ENCODE measurements around the gene MICU1. TPM values are rescaled to one million over a fixed set of nuclear protein-coding genes. Genes with fewer than 3 reads are reported as not detected.
A peak's percentile ranks its signal among the peaks of the same experiment; 100 is the strongest.

MICU1 gene
- total RNA-seq, 1 donor from 2014 or later: 58.2 TPM

DNA sequence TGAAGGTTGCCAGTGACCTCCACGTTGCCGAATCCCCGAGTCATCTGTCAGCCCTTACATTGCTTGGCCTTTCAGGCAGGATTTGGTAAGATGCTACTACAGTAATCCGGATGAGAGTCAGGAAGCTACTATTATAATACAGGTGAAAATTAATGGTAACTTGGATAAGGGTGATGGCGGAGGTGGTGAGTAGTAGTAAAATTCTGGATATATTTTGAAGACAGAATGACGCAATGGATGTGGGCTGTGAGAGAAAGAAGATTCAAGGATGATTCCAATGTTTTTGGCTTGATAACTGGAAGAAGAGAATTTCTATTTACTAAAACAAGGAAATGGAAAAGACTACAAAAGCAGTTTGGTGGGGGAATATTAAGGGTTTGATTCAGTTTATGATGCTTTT is 269.8 kb downstream of the MICU1 start:
- peak overlapping the region; percentile 36 for H3K4me3 Mint-ChIP-seq
- H3K27ac Mint-ChIP-seq: peak overlapping the region; percentile 62
- H3K27me3 Mint-ChIP-seq (ENCODE audit: low read depth): no peaks in the 10 kb centered on the region
- H3K4me1 Mint-ChIP-seq: peaks cover 25% of the 10 kb centered on the region
- no peak for DNase-seq (ENCODE audit: low spot score in 2 of 2, unreplicated experiment in 2 of 2)
- TF ChIP-seq CTCF (IDR thresholded peaks at IDR 0.05; ENCODE audit: unreplicated experiment): no peak
- peaks cover 4% of the 10 kb centered on the region for H3K9me3 Mint-ChIP-seq
- H3K36me3 Mint-ChIP-seq: peaks cover 2% of the 10 kb centered on the region

DNA sequence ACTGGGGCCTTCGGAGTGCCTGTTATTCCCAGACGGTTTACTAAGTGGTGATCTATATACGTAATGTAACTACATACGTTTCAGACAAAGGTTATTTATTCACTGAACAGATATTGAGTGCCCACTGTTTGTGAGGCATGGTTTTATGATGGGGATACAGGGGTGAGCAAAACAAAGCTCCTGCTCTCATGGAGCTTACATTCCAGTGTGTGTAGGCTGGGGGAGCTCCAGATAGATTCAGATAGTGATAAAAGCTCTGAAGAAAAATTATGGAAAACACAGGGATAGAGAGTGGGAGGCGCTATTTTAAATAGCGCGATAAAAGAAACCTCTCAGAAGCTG is 270.7 kb downstream of the MICU1 start:
- Mint-ChIP-seq H3K9me3 (peaks cover 4% of the 10 kb centered on the region), H3K4me3 (peak overlapping the region; percentile 98), H3K4me1 (peaks cover 25% of the 10 kb centered on the region), H3K27ac (peak overlapping the region; percentile 99), H3K36me3 (peaks cover 2% of the 10 kb centered on the region), H3K27me3 (ENCODE audit: low read depth) (no peaks in the 10 kb centered on the region)
- TF ChIP-seq CTCF (IDR thresholded peaks at IDR 0.05; ENCODE audit: unreplicated experiment): no peak
- no peak for DNase-seq (ENCODE audit: low spot score in 2 of 2, unreplicated experiment in 2 of 2)

GRCh38 chr10:72354356-72355213 is 271.3 kb downstream of the MICU1 start, which contains the start of gene DNAJB12:
DNAJB12 (minus strand) TSS chr10:72354919; CDS start chr10:72354897, 22 bp downstream.
- H3K27ac Mint-ChIP-seq: peak within 1 kb of the TSS; percentile 99
- peaks cover 25% of the 10 kb centered on the region for H3K4me1 Mint-ChIP-seq
- DNase-seq (ENCODE audit: low spot score in 2 of 2, unreplicated experiment in 2 of 2): peak; percentile 78 to 92
- no peak for TF ChIP-seq CTCF (IDR thresholded peaks at IDR 0.05; ENCODE audit: unreplicated experiment)
- H3K4me3 Mint-ChIP-seq: peak within 1 kb of the TSS; percentile 98
- H3K27me3 Mint-ChIP-seq (ENCODE audit: low read depth): no peaks in the 10 kb centered on the region
- peaks cover 2% of the 10 kb centered on the region for H3K36me3 Mint-ChIP-seq
- H3K9me3 Mint-ChIP-seq: peaks cover 4% of the 10 kb centered on the region

GRCh38 chr10:72353965-72354355 is 271.9 kb downstream of the MICU1 start:
- H3K4me1 Mint-ChIP-seq: peaks cover 25% of the 10 kb centered on the region
- peak in 1 of 2 experiments; percentile 41 for DNase-seq (ENCODE audit: low spot score in 2 of 2, unreplicated experiment in 2 of 2)
- peak overlapping the region; percentile 98 for H3K4me3 Mint-ChIP-seq
- no peaks in the 10 kb centered on the region for H3K27me3 Mint-ChIP-seq (ENCODE audit: low read depth)
- H3K36me3 Mint-ChIP-seq: peaks cover 3% of the 10 kb centered on the region
- no peak for TF ChIP-seq CTCF (IDR thresholded peaks at IDR 0.05; ENCODE audit: unreplicated experiment)
- peaks cover 4% of the 10 kb centered on the region for H3K9me3 Mint-ChIP-seq
- H3K27ac Mint-ChIP-seq: peak overlapping the region; percentile 99

- no peak for TF ChIP-seq CTCF (IDR thresholded peaks at IDR 0.05; ENCODE audit: unreplicated experiment)
- Mint-ChIP-seq H3K4me1 (peaks cover 25% of the 10 kb centered on the region), H3K36me3 (peaks cover 8% of the 10 kb centered on the region), H3K27me3 (ENCODE audit: low read depth) (no peaks in the 10 kb centered on the region), H3K9me3 (peaks cover 4% of the 10 kb centered on the region), H3K27ac (peak overlapping the region; percentile 99), H3K4me3 (peak overlapping the region; percentile 98)
- DNase-seq (ENCODE audit: low spot score in 2 of 2, unreplicated experiment in 2 of 2): no peak
Observed at GRCh38 chr10:72353028-72353964, 272.6 kb downstream of the MICU1 start.

Data from mesothelial cell of epicardium (in vitro differentiated cells).